Measurements from ENCODE around the gene TCP11L2.

The TCP11L2 gene

DNA sequence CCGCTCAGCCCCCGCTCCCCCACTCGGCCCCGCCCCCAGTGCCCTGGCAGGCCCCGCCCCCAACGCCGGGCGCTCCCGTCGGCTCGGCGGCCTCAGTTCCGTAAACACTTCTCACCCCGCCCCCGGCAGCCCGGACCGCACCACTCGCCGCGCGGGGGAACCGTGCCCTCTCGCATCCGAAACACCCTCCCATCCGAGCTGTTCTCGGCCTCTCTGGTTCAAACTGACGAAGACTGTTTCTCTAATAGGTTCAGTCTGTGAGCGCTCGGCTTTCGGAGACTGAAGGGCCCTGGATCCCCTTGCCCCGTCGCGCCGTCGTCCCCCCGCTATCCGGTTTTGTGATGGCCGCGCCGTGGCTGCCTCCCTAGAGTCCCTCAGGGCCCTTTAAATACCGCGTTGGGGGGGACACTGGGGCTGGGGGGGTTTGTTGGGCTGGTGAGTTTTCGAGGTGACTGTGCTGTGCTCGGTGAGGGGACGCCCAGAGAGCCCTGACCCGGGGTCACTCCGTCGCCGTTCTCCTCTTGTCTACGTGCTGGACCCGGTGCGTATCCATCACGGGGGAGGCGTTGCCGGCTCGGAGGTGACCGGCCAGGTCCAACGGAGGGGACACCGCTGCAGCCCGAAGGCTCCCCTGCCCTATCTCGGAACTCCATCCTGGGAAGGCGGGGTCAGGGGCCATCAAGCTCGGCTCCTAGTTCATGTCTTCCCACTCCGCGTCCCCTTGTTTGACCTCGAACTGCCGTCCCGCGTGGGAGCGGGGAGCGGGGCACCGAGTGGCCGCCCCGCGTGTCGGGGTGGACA, at the start of gene TCP11L2:
Gene TCP11L2 (plus strand): TSS at position 333 of the 801 bp plus-strand sequence. CDS start 8,343 bp downstream, outside the sequence.
- DNase-seq = no peak

DNA sequence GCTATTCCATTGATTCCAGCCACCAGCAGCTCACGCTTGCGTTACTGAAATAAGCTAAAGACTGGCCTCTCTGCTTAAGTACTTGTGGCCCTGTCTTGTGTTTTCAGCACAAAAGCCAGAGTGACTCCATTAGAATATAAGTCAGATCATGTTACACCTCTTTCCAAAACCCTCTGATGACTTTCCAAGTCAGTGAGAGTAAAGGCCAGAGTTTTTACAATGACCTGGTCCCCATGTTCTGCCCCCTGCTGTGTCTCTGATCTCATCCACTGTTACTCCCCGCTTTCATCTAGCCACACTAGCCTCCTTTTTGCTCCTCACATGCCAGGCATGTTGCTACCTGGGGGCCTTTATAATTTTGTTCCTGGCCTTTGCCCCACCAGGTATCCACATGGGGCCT, 47.8 kb upstream of the TCP11L2 start:
- no peak for DNase-seq

DNA sequence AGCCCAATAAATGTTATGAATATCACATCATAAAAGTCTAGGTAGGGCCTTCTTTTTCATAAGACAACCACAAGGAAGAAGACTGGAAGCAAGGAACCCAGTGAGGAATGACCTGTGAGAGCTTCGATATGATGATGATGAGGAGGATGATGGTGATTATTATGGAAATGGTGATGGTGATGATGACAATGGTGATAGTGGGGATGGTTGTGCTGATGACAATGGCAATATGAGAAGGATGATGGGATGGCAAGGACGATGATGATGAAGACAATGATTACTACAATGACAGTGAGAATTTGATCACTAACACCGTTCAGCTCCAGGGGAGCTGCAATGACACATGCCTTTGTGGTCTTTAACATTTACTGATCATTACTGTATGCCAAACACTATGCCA, 47.0 kb upstream of the TCP11L2 start:
- no peak for DNase-seq

DNA sequence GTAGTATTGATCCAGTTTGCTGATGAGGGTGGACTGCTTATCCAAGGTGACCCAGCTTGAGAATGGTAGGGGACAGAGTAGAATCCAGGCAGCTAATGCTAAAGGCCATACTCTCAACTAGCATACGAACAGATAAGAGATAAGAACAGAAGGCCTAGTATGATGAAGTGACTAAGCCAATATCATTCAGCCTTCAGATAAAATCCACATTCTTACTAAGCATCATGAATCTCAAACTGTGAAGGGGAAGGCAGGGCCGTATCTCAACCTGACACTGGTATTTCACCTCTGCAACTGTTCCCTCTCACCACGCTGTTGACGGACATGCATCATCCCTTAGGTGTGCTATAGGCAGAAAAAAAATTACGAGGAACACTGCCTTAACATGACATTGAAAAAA, 46.6 kb upstream of the TCP11L2 start:
- no peak for DNase-seq

DNA sequence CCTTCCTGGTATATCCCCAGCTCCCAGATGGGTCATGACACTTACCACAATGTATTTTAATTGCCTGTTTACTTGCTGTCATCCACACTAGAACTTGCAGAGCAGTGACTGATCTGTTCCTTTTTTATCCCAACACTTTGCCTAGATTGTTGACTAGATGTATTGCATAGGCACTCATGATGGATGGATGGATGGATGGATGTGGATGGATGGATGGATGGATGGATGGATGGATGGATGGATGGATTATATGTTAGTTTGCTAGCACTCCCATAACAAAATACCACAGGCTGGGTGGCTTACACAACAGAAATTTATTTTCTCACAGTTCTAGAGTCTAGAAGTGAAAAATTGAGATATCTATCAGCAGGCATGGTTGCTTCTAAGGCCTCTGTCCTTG, 46.0 kb upstream of the TCP11L2 start:
- DNase-seq = no peak

DNA sequence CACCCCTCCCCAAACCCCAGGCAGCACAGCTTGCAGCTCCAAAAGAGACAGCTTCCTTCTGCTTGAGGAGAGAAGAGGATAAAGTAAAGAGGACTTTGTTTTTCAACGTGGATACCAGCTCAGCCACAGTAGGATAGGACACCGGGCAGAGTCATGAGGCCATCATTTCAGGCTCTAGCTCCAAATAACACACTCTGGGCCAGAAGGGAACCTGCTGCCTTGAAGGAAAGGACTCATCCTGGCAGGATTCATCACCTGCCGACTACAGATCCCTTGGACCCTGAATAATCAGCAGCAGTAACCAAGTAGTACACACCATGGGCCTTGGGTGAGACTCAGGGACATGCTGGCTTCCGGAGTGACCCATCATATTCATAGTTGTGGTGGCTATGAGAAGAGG, 44.3 kb upstream of the TCP11L2 start:
- no peak for DNase-seq

DNA sequence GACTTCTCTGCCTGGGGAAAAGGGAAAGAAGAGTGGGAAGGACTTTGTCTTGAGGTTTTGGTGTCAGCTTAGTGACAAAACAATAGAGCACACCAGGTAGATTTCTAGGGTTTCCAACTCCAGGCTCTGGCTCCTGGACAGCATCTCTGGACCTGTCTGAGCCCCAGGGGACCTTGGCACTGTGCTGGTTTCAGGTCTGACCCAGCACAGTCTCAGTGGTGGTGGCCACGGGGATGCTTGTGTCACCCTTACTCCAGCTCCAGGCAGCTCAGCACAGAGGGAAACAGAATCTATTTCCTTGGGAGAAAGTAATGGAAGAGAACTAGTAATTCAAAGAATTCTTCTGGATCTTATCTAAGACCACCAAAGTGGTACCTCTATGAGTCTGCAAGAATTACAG, 43.6 kb upstream of the TCP11L2 start:
- no peak for DNase-seq

DNA sequence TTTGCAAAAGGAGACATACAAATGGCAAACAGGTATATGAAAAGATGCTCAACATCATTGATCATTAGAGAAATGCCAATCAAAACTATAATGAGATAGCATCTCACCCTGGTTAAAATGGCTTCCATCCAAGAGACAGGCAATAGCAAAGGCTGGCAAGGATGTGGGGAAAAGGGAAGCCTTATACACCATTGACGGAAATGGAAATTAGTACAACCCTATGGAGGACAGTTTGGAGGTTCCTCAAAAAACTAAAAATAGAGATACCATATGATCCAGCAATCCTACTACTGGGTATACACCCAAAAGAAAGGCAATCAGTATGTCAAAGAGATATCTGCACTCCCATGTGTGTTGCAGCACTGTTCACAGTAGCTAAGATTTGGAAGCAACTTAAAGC, 37.4 kb upstream of the TCP11L2 start:
- DNase-seq = no peak

DNA sequence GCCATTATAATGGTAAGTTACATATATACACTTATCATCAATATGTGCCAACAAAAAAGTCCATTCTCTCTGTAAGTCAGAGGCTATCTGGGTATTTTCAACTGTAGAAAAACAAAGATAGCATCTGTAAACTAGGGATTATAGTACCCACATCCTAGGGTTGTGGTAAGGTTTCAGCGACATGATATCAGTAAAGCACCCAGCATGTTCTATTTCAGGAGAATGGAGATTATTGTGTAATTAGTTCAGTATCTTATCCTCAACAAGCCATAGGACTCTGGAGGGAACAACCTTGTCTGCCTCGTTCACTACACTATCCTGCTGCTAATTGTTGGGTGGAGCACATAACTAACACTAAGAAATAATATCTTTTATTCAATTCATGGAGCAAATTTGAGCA, 35.0 kb upstream of the TCP11L2 start:
- no peak for DNase-seq

DNA sequence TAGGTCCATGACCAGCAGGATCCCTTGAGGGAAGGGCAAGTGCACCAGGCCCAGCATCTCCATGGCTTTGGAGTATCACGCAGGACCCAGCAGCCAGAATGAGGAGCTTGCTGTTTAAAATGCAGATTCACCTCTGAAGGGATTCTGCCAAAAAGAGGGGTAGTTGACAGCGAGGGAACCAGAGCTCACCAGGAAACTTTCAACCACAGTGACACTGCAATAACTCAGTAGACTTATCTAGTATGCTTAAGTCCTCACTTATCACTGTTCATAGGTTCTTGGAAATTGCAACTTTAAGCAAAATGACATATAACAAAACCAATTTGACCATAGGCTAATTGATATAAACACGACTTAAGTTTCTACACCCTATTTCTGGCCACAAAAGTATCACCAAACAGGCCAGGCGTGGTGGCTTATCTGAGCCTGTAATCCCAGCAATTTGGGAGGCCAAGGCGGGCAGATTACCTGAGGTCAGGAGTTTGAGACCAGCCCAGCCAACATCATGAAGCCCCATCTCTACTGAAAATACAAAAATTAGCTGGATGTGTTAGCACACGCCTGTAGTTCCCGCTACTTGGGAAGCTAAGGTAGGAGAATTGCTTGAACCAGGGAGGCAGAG, 33.3 kb upstream of the TCP11L2 start:
- DNase-seq = no peak

DNA sequence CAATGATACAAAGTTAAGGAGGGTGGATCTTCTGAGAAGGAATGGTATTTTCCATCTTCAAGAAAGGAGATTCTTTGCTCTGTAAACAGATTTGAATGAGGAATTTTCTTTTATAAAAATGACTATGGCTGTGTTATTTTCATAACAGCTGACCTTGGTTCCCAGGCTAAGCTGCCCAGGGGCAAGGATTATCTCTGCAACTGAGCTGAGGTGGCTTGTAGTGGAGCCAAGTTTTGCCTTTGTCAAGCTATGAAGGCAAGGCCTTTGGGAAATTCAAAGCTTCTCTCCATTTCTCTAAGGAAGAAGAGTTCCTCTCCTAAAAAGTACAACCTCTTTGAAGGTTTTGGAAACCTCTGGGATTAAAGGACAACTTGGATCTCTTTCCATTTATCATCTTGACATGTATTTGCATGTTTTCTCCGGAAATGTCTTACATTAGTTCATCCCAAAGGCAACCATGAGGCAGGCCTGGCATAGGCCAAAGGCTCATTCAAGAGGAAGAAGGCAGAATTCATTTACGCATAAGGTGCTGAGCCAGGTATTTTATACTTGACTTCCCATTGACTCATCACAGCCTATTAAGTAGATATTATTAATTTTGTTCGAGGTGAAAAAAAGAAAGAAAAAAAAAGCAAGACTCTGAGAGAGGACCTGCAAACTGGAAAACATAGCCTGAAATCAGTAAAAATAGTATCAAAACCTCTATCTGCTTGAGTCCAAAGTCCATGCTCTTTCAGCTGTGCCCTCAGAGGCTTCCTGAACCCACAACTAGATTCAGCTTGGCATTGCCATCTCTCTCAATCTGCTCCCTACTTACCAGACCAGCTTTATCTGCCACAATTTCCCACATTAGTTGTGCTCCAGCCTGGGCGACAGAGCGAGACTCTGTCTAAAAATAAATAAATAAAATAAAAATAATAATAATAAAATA, 30.7 kb upstream of the TCP11L2 start:
- no peak for DNase-seq

DNA sequence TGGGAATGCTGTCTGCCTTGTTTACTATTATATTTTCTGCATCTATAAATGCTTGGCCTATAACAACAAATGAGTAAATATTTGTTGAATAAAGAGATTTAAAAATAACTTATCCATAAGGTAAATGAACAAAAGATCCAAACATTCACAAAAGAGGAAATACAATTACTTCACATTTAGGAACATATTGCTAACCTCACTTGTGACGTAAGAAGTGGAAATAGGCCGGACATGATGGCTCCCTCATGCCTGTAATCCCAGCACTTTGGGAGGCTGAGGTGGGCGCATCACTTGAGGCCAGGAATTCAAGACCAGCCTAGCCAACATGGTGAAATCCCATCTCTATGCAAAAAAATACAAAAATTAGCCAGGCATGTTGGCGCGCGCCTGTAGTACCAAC, 29.0 kb upstream of the TCP11L2 start:
- DNase-seq = no peak

DNA sequence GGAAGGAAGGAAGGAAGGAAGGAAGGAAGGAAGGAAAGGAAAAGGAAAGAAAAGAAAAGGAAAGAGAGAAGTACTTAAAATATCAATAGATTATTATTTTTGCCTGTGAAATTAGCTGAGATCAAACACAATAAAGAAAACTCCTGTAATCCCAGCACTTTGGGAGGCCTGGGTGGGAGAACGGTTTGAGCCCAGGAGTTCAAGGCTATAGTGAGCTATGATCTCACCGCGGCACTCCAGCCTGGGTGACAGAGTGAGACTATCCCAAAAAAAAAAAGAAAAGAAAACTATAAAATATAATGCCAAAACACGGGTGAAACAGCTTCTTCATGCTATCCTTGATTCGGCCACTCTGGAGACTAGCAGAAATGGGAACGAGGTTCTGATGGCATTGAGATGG, 28.5 kb upstream of the TCP11L2 start:
- DNase-seq = no peak

DNA sequence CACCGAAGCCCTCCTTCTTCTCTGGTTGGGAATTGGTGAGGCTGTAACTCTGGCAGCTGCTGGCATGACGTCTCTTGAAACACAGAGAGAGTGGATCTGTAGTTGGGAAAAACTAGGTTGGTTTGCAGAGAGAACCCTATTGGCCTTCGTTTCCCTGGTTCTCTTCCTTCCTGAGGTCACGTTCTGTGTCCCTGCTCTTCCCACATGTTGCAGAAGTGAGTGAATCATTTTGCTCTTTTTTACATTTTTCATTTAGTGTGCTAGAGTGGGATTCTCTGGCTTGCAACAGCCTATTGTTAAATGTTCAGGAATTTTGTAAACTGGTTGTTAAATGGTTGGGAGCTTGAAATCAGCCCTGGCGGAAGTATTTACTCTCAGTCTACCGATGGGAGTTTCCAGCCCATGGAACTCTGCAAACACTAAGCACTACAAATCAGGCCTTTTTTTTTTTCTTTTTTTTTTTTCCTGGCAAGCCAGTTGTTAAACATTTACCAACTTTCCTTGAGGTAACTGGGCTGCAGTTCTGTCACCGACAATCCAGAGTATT, 27.9 kb upstream of the TCP11L2 start:
- no peak for DNase-seq

DNA sequence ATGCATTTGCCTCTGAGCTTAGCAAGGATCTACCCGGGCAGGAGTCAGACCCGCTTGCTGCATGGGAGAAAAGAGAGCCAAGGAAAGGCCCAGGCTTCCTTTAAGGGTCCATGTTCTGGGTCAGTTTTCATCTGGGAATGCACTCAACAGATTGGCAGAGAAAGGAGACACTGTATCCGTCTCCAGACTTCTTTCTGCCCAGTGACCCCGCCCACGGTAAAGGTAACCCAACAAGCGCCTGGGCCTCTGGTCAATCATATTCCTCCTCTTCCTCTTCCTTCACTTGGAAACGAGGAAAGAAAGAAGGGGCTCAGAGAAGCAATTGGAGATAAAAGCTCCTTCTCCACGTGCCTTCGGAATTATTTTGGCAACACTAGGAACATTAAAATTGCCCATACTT, 27.1 kb upstream of the TCP11L2 start:
- DNase-seq = no peak

DNA sequence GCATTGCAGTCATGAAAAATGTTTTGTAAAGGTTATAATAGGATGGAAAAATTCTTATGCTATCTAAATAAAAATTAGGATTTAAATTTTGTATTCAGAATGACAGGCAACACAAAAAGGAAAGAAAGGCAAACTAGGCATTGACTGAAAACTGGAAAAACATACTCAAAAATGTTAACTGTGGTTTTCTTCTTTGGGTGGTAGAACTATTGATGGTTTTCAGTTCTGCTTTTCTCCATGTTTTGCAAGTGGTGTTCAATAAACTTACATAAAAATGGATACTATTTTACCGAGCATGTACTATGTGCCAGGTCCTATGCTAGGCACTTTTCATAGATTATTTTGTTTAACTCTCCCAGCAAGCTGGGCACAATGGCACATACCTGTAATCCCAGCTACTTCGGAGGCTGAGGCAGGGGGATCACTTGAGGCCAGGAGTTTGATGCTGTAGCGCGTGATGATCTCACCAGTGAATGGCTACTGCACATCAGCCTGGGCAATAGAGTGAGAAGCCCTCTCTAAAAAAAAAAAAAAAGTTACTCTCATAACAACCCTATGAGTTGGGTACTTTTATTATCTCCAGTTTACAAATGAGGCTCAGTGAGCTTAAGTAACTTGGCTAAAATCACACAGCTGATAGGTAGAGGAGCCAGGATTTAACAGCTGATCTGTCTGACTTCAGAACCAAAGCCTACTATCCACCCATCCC, 26.3 kb upstream of the TCP11L2 start:
- DNase-seq = no peak

DNA sequence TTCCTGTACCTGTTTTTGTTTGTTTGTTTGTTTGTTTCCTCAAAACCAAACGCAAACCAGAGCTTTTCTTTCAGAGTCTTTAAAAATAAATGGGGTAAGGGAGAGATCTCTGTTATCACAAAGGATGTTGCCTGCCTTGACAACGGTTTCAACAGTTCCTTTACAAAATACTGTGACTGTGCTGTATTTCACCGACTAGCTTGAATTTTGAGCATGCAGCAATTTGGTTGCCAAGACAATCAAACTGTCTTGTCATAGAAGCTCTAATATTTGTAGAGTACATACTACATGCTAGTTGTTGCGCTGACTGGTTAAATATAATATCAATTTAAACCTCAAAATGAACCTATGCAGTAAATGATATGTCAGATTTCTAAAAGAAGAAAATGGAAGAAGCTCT, 22.4 kb upstream of the TCP11L2 start:
- no peak for DNase-seq

DNA sequence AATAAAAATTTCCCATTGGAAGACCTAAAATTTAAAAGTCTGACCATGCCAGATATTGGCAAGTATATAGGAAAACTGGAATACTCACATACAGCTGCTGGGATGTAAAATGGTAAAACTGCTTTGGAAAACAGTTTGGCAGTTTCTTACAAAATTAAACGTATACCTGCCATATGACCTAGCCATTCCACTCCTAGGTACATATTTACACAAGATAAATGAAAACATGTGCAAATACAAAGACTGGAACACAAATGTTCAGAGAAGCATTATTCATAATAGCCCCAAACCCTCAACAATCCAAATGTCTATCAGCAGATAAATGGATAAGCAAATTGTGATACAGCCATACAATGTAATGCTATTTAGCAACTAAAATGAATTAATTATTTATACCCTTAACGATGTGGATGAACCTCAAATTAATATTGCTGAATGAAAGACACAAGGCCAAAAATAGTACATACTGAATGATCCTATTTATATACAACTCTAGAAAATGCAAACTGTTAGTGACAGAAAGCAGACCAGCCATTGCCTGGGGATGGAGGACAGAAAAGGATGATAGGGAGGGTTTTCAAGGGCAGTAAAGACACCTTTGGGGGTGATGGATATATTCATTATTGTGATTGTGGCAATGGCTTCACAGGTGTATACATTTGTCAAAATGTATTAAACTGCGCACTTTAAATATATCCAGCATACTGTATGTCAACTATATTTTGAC, 21.3 kb upstream of the TCP11L2 start:
- no peak for DNase-seq

DNA sequence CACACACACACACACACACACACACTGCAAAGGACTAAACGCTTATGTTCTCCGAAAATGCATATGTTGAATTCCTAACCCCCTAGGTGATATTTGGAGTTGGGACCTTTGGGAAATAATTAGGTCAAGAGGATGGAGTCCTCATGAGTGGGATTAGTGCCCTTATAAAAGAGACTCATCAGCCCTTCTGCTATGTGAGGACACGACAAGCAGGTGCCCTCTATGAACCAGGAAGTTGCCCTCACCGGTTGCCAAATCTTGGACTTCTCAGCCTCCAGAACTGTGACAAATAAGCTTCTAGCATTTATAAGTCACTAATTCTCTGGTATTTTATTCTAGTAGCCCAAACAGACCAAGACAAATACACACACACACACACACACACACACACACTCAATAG, 20.7 kb upstream of the TCP11L2 start:
- DNase-seq = no peak

DNA sequence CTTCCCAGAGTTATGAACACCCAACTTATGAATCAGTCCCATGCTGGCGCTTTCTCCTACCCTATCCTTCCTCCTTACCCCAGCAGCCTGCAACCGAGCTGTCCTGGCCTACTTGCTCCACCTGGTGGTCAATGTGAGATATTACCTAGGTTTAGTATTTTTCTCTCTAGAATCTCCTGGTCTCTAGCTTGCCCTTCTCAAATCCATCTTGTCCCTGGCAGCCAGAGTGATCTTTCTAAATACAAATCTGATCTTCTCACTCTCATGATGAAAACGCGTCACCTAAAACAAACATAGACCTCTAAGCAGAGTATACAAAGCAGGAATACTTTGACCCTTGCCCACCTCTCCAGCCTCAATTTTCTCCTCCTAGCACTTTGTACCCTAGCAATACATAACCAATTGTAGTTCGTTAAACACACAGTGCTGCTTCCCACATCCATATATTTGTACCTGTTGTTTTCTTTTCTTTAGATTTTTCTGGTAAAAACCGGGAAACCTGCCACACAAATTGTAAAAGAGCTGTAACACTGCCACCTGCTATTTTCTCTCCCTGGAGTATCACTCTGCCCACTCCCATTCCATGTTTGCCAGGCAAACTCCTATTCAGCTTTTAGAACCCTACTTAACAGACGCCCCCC, 20.0 kb upstream of the TCP11L2 start:
- no peak for DNase-seq

DNA sequence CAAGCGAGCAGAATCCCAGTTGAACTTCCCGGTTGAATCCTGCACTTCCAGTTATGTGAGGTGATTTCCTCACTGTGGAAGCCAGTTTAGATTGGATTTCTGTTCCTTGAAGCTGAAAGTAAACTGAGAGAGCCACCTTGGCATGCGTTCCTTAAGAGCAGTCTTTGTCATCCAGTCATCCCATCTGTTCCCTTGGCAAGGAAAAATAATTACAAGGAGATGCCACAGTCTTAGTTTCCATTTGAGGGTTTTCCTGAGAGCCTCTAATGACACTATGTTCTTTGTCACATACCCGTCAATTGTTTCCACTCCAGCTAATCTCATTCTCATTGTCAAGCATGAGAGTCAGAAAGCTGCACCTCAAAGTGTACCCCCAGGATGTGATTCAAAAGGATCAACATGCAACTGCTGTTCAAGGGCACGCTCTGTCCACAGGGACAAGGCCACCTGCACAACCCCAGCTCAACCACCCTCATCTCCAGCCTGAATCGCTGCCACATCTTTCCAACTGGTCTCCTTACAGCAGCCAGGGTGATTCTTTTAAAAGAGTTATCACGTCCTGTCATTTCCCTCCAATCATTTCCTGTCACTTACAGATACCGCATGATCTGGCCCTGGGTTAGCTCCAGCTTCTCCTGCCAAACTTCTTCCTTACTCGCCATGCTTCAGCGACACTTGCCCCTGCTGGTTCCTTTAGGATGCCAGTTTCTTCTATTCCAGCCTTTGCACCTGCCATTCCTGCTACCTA, 18.0 kb upstream of the TCP11L2 start:
- DNase-seq = no peak
